Measurements from ENCODE around the gene KRTAP4-11. TPM values are rescaled to one million over a fixed set of nuclear protein-coding genes. Genes with fewer than 3 reads are reported as not detected.
"Not testable (repeated sequence)": the region's sequence is repeated elsewhere in the genome, so short reads cannot be mapped to it uniquely, and the experiment has no call there.

Gene KRTAP4-11
- total RNA-seq, 3 donors from 2014 or later (not counting 1 experiment from before 2014, with no cell fraction given): not detected

- Mint-ChIP-seq H3K36me3 (no peaks in the 10 kb centered on the region), H3K27ac (no peak overlapping the region), H3K9me3 (no peaks in the 10 kb centered on the region), H3K27me3 (ENCODE audit: low read depth in 2 of 2) (peaks cover 19 to 42% of the 10 kb centered on the region in 2 donors), H3K4me3 (no peak overlapping the region), H3K4me1 (no peaks in the 10 kb centered on the region)
- 88% methylated on average over 6 of the region's 6 CpGs for WGBS (ENCODE audit: insufficient coverage)
- Histone ChIP-seq H3K27ac (ENCODE audit: low read length) (no peak overlapping the region), H3K27me3 (ENCODE audit: control insufficient read depth, insufficient read depth, low read length) (no peaks in the 10 kb centered on the region), H3K9me3 (ENCODE audit: control insufficient read depth, insufficient read depth, low read length) (no peaks in the 10 kb centered on the region), H3K4me3 (ENCODE audit: low read length) (no peak overlapping the region), H3K36me3 (ENCODE audit: control insufficient read depth, insufficient read depth, low read length) (no peaks in the 10 kb centered on the region), H3K4me1 (ENCODE audit: control insufficient read depth, insufficient read depth, low read length) (no peaks in the 10 kb centered on the region)
- TF ChIP-seq CTCF (IDR thresholded peaks at IDR 0.05): no peak
- ATAC-seq (no peak), DNase-seq (no peak)
- intact Hi-C loops (cut with micrococcal nuclease): loop anchor here (1.0 kb wide), 1 partner anchor 22 kb away; no protein-coding TSS in a partner anchor
These were observed 19.7 kb downstream of the KRTAP4-11 start for GRCh38 chr17:41098481-41098880.

GRCh38 chr17:41098042-41098441 is 20.1 kb downstream of the KRTAP4-11 start, which contains the start of gene KRTAP4-8:
TSS of gene KRTAP4-8 (minus strand) at chr17:41098142. CDS start at chr17:41098084, 58 bp downstream.
- WGBS (ENCODE audit: insufficient coverage): 81% methylated on average over 1 of the region's 4 CpGs
- intact Hi-C loops (cut with micrococcal nuclease): loop anchor here (1.0 kb wide), 1 partner anchor 22 kb away; no protein-coding TSS in a partner anchor
- H3K36me3 Mint-ChIP-seq: no peaks in the 10 kb centered on the region
- no peak within 1 kb of the TSS for H3K4me3 ChIP-seq (ENCODE audit: low read length)
- TF ChIP-seq CTCF (IDR thresholded peaks at IDR 0.05): no peak
- H3K27me3 Mint-ChIP-seq (ENCODE audit: low read depth in 2 of 2): peaks cover 19 to 37% of the 10 kb centered on the region in 2 donors
- DNase-seq: no peak
- H3K36me3 ChIP-seq (ENCODE audit: control insufficient read depth, insufficient read depth, low read length): no peaks in the 10 kb centered on the region
- ATAC-seq: no peak
- H3K4me1 ChIP-seq (ENCODE audit: control insufficient read depth, insufficient read depth, low read length): no peaks in the 10 kb centered on the region
- H3K27ac Mint-ChIP-seq: no peak within 1 kb of the TSS
- no peaks in the 10 kb centered on the region for H3K9me3 Mint-ChIP-seq
- H3K27me3 ChIP-seq (ENCODE audit: control insufficient read depth, insufficient read depth, low read length): no peaks in the 10 kb centered on the region
- no peak within 1 kb of the TSS for H3K27ac ChIP-seq (ENCODE audit: low read length)
- no peaks in the 10 kb centered on the region for H3K9me3 ChIP-seq (ENCODE audit: control insufficient read depth, insufficient read depth, low read length)
- no peaks in the 10 kb centered on the region for H3K4me1 Mint-ChIP-seq
- no peak within 1 kb of the TSS for H3K4me3 Mint-ChIP-seq

- intact Hi-C loops (cut with micrococcal nuclease): no loop called here
- Histone ChIP-seq H3K9me3 (ENCODE audit: control insufficient read depth, insufficient read depth, low read length) (no peaks in the 10 kb centered on the region), H3K27ac (ENCODE audit: low read length) (no peak overlapping the region), H3K4me1 (ENCODE audit: control insufficient read depth, insufficient read depth, low read length) (no peaks in the 10 kb centered on the region), H3K27me3 (ENCODE audit: control insufficient read depth, insufficient read depth, low read length) (no peaks in the 10 kb centered on the region), H3K36me3 (ENCODE audit: control insufficient read depth, insufficient read depth, low read length) (no peaks in the 10 kb centered on the region), H3K4me3 (ENCODE audit: low read length) (no peak overlapping the region)
- H3K27me3 Mint-ChIP-seq (ENCODE audit: low read depth in 2 of 2): peaks cover 19 to 36% of the 10 kb centered on the region in 2 donors
- ATAC-seq: no peak
- no peaks in the 10 kb centered on the region for H3K9me3 Mint-ChIP-seq
- H3K36me3 Mint-ChIP-seq: no peaks in the 10 kb centered on the region
- no peak for TF ChIP-seq CTCF (IDR thresholded peaks at IDR 0.05)
- H3K4me1 Mint-ChIP-seq: no peaks in the 10 kb centered on the region
- H3K4me3 Mint-ChIP-seq: no peak overlapping the region
- H3K27ac Mint-ChIP-seq: no peak overlapping the region
- 86% methylated on average over 7 of the region's 7 CpGs for WGBS (ENCODE audit: insufficient coverage)
- no peak for DNase-seq
These were observed 22.1 kb downstream of the KRTAP4-11 start for GRCh38 chr17:41096055-41096454.

- peaks cover 9 to 13% of the 10 kb centered on the region in 2 donors for H3K27me3 Mint-ChIP-seq (ENCODE audit: low read depth in 2 of 2)
- H3K36me3 Mint-ChIP-seq; H3K9me3 Mint-ChIP-seq; intact Hi-C loops (cut with micrococcal nuclease); H3K27me3 ChIP-seq (ENCODE audit: control insufficient read depth, insufficient read depth, low read length); DNase-seq; H3K27ac Mint-ChIP-seq; H3K27ac ChIP-seq (ENCODE audit: low read length); H3K4me3 ChIP-seq (ENCODE audit: low read length); ATAC-seq; H3K4me1 ChIP-seq (ENCODE audit: control insufficient read depth, insufficient read depth, low read length); H3K36me3 ChIP-seq (ENCODE audit: control insufficient read depth, insufficient read depth, low read length); H3K4me1 Mint-ChIP-seq; H3K9me3 ChIP-seq (ENCODE audit: control insufficient read depth, insufficient read depth, low read length); H3K4me3 Mint-ChIP-seq: not testable (repeated sequence)
- 26% methylated on average over 1 of the region's 4 CpGs for WGBS (ENCODE audit: insufficient coverage)
These were observed 29.3 kb downstream of the KRTAP4-11 start for GRCh38 chr17:41088760-41089352.

- H3K27ac ChIP-seq (ENCODE audit: low read length); H3K36me3 ChIP-seq (ENCODE audit: control insufficient read depth, insufficient read depth, low read length); H3K36me3 Mint-ChIP-seq; H3K4me3 ChIP-seq (ENCODE audit: low read length); H3K9me3 Mint-ChIP-seq; intact Hi-C loops (cut with micrococcal nuclease); ATAC-seq; H3K4me1 Mint-ChIP-seq; H3K4me1 ChIP-seq (ENCODE audit: control insufficient read depth, insufficient read depth, low read length); H3K4me3 Mint-ChIP-seq; H3K27ac Mint-ChIP-seq; DNase-seq; H3K27me3 ChIP-seq (ENCODE audit: control insufficient read depth, insufficient read depth, low read length); H3K9me3 ChIP-seq (ENCODE audit: control insufficient read depth, insufficient read depth, low read length): not testable (repeated sequence)
- WGBS (ENCODE audit: insufficient coverage): 86% methylated on average over 14 of the region's 14 CpGs
- H3K27me3 Mint-ChIP-seq (ENCODE audit: low read depth in 2 of 2): peaks cover 23 to 24% of the 10 kb centered on the region in 2 donors
These were observed 33.9 kb downstream of the KRTAP4-11 start, which contains the start of gene KRTAP4-7 for GRCh38 chr17:41084100-41084856. TSS of gene KRTAP4-7 (plus strand) at chr17:41084150. CDS start at chr17:41084207, 57 bp downstream.
